CD4-positive, alpha-beta T cell treated with Interleukin-1 beta for 1 hour (primary cell): Measurements from ENCODE around the gene WWC2.

ENCODE experiments used
- DNase-seq, 2 donors: peaks; one replicate each; pipeline ENCODE4 v3.0.0-alpha.2; 2020 to 2022

Gene WWC2

GRCh38 chr4:183360161-183360919, 261.3 kb downstream of the WWC2 start:
- DNase-seq, result no peak

- DNase-seq, result no peak
Observed at GRCh38 chr4:183362036-183362435, 263.0 kb downstream of the WWC2 start.

GRCh38 chr4:183362916-183363542, 264.0 kb downstream of the WWC2 start:
- DNase-seq, result no peak

- no peak for DNase-seq
Observed at GRCh38 chr4:183364025-183364424, 265.0 kb downstream of the WWC2 start.

- DNase-seq, result no peak
Observed at GRCh38 chr4:183366206-183366835, 267.3 kb downstream of the WWC2 start.

GRCh38 chr4:183369073-183369472, 270.0 kb downstream of the WWC2 start:
- DNase-seq, result no peak
